Osteocyte (in vitro differentiated cells): ENCODE measurements around the gene ABCC10. TPM values are rescaled to one million over a fixed set of nuclear protein-coding genes. Genes with fewer than 3 reads are reported as not detected.

Source experiments
- DNase-seq: peaks from one replicate; pipeline ENCODE4 v3.0.0; 2021; ENCODE audit warnings: mixed read lengths; ENCODE audit not compliant: unreplicated experiment; ENCODE audit errors: extremely low spot score
- H3K27ac Mint-ChIP-seq: one replicate; pipeline ENCODE4 v1.8.0; 2021; ENCODE audit warnings: mild to moderate bottlenecking, mixed read lengths; ENCODE audit not compliant: unreplicated experiment
- H3K27me3 Mint-ChIP-seq: one replicate; pipeline ENCODE4 v1.8.0; 2021; ENCODE audit warnings: mixed read lengths; ENCODE audit not compliant: unreplicated experiment
- H3K36me3 Mint-ChIP-seq: one replicate; pipeline ENCODE4 v1.8.0; 2021; ENCODE audit warnings: mixed read lengths; ENCODE audit not compliant: unreplicated experiment
- H3K4me1 Mint-ChIP-seq: one replicate; pipeline ENCODE4 v1.8.0; 2021; ENCODE audit warnings: mixed read lengths; ENCODE audit not compliant: unreplicated experiment
- H3K4me3 Mint-ChIP-seq: one replicate; pipeline ENCODE4 v1.8.0; 2021; ENCODE audit warnings: mild to moderate bottlenecking, moderate library complexity, mixed read lengths; ENCODE audit not compliant: unreplicated experiment
- H3K9me3 Mint-ChIP-seq: one replicate; pipeline ENCODE4 v1.8.0; 2021; ENCODE audit warnings: mixed read lengths; ENCODE audit not compliant: unreplicated experiment
- total RNA-seq: library from RNA; stranded (reverse); gene quantifications from 2 replicates; pipeline ENCODE4 v1.2.1, GENCODE V29; 2021
- TF ChIP-seq, protein P1 (sequence below): fragments of 200-600 bp; sonication (generic); IDR thresholded peaks from 2 replicates; pipeline ENCODE4 v1.5.0; 2021; ENCODE audit warnings: antibody characterized with exemption, mild to moderate bottlenecking, moderate library complexity

ABCC10 gene
- total RNA-seq, 1 donor from 2014 or later = 40.1 TPM

DNA sequence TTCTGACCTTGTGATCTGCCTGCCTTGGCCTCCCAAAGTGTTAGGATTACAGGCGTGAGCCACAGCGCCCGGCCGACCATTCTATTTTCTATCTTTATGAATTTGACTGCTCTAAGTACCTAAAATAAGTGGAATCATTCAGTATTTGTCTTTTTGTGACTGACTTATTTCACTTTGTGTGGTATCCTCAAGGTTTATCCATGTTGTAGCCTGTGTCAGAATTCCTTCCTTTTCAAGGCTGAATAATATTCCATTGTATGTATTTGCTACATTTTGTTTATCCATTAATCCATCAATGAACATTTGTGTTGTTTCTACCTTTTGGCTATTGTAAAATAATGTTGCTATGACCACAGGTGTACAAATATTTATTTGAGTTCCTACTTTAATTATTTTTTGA, 45.2 kb downstream of the ABCC10 start:
- no peak for DNase-seq
- Mint-ChIP-seq H3K27me3 (peaks cover 14% of the 10 kb centered on the region), H3K27ac (no peak overlapping the region), H3K4me1 (peaks cover 8% of the 10 kb centered on the region), H3K4me3 (no peak overlapping the region), H3K9me3 (no peaks in the 10 kb centered on the region), H3K36me3 (no peaks in the 10 kb centered on the region)
- TF ChIP-seq, protein P1, sequence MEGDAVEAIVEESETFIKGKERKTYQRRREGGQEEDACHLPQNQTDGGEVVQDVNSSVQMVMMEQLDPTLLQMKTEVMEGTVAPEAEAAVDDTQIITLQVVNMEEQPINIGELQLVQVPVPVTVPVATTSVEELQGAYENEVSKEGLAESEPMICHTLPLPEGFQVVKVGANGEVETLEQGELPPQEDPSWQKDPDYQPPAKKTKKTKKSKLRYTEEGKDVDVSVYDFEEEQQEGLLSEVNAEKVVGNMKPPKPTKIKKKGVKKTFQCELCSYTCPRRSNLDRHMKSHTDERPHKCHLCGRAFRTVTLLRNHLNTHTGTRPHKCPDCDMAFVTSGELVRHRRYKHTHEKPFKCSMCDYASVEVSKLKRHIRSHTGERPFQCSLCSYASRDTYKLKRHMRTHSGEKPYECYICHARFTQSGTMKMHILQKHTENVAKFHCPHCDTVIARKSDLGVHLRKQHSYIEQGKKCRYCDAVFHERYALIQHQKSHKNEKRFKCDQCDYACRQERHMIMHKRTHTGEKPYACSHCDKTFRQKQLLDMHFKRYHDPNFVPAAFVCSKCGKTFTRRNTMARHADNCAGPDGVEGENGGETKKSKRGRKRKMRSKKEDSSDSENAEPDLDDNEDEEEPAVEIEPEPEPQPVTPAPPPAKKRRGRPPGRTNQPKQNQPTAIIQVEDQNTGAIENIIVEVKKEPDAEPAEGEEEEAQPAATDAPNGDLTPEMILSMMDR = no peak

DNA sequence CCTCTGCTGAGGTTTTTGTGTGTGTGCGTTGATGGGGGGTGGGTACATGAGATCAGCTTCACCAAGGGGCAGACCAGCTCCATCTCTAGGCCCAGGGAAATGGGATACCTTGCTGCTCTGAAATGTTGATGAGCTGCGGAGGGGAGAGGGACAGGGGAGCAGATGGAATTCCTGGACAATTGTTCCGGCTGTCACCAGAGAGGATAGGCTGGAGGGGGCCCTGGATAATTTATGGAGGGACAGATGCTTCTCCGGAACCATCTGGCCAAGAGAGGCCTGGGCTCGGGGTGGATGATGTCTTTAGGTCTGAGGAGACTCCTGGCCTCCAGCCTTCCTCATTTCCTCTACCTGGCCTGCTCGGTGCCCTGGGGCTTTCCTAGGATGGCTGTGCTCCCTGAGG, 48.2 kb downstream of the ABCC10 start:
- Mint-ChIP-seq H3K9me3 (no peaks in the 10 kb centered on the region), H3K36me3 (no peaks in the 10 kb centered on the region), H3K27me3 (peaks cover 10% of the 10 kb centered on the region), H3K4me3 (no peak overlapping the region), H3K4me1 (peaks cover 30% of the 10 kb centered on the region), H3K27ac (no peak overlapping the region)
- TF ChIP-seq, protein P1 = no peak
- DNase-seq = no peak

DNA sequence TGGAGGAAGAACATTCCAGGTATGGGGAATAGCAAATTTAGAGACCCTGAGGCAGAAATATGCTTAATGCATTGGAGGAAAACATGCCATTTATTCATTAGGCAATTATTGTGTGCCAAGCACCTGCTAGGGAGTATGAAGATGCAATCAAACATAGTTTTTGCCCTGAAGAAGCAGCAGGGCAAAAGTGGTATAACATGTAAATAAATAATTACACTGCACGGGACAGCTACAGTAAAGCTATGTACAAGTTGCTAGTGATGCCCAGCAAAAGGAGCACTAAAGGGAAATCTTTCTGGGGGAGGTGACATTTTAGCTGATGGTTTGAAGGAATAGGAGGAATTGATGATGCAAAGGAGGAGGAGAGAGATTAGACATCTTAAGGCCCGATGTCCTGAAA, 49.4 kb downstream of the ABCC10 start:
- TF ChIP-seq, protein P1 = no peak
- Mint-ChIP-seq H3K36me3 (no peaks in the 10 kb centered on the region), H3K4me1 (peaks cover 31% of the 10 kb centered on the region), H3K27ac (peak overlapping the region; percentile 96), H3K4me3 (peak overlapping the region; percentile 94), H3K27me3 (peaks cover under 1% of the 10 kb centered on the region), H3K9me3 (no peaks in the 10 kb centered on the region)
- no peak for DNase-seq

DNA sequence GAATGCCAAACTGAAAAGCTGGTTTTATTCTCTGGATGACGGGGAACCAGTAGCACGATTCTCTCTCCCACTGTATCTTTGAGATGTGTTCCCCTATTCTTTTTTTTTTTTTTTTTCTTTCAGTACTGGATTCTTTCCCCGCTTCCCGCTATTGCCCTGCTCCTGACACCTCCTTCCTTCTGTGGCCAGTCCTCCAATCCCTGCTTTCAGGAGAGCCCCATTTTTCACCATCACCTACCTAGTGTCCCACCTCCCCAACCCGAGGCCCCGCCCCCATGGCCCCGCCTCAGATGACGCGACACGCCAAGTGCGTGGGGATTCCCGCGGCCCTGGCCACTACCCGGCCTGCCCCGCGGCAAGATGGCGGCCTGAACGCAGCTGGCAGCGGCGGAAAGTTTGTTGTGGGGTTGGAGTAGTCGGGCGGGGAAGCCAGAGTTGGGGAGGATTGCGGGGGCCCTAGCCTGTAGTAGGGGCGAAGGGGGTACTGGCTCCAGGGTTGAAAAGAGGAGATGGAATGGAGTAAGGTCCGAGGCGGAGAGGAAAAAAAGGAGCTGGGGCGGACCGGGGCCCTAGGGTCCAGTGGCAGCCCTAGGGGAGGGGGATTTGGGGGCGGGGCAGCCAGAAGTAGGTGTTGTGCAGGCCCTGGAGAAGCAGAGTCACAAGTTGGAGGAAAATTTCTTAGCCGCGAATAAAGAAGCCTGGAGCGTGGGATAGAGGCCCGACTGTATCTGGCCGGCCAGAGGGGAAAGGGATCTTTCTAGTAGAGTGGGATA, 50.1 kb downstream of the ABCC10 start, which contains the start of gene TJAP1:
Gene TJAP1 (plus strand): TSS at position 336 of the 773 bp plus-strand sequence. CDS start 21,432 bp downstream, outside the sequence.
- H3K9me3 Mint-ChIP-seq = no peaks in the 10 kb centered on the region
- peaks cover 33% of the 10 kb centered on the region for H3K4me1 Mint-ChIP-seq
- TF ChIP-seq, protein P1 = no peak
- no peaks in the 10 kb centered on the region for H3K36me3 Mint-ChIP-seq
- peak; percentile 97 for DNase-seq
- H3K27me3 Mint-ChIP-seq = no peaks in the 10 kb centered on the region
- peak within 1 kb of the TSS; percentile 94 for H3K4me3 Mint-ChIP-seq
- peak within 1 kb of the TSS; percentile 96 for H3K27ac Mint-ChIP-seq

DNA sequence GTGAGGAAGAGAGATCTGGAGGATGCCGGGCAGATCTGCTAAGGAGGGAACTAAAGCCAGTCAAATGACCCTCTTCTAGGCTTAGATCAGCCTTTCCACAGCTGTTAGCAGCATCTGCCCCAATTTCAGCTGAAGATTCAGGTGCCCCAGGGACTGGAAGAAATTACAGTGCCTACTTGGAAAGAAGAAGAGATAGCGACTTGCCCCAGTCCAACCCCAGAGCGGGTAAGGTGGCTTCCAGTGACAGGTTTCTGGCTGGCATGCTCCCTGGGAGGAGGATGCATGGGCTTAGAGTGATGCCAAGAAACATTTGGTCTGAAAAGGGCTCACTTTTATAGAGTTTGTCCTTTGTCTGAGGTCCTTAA, 50.6 kb downstream of the ABCC10 start:
- Mint-ChIP-seq H3K9me3 (no peaks in the 10 kb centered on the region), H3K27ac (peak overlapping the region; percentile 96), H3K4me1 (peaks cover 35% of the 10 kb centered on the region), H3K36me3 (no peaks in the 10 kb centered on the region), H3K4me3 (peak overlapping the region; percentile 94), H3K27me3 (no peaks in the 10 kb centered on the region)
- TF ChIP-seq, protein P1 = no peak
- DNase-seq = no peak
